GM12875 (cell line): ENCODE data around the gene PTGFR.

Experiments used
- H3K4me3 ChIP-seq: one replicate; pipeline ENCODE4 v1.5.1; 2011; ENCODE audit warnings: low read depth, low read length, control low read depth
- CTCF ChIP-seq: IDR thresholded peaks from 2 replicates; pipeline ENCODE4 v1.5.1; 2011; ENCODE audit warnings: low read depth, mild to moderate bottlenecking, control low read depth, inconsistent platforms, low read length, moderate library complexity, borderline replicate concordance; ENCODE audit not compliant: insufficient read depth

PTGFR gene

GRCh38 chr1:78492386-78492950 is 1.7 kb downstream of the PTGFR start:
- no peak for TF ChIP-seq CTCF
- H3K4me3 ChIP-seq: no peak overlapping the region

GRCh38 chr1:78493451-78493850 is 2.7 kb downstream of the PTGFR start:
- TF ChIP-seq CTCF: no peak
- no peak overlapping the region for H3K4me3 ChIP-seq

GRCh38 chr1:78497201-78497600 is 6.4 kb downstream of the PTGFR start:
- TF ChIP-seq CTCF: no peak

GRCh38 chr1:78500529-78500928 is 9.8 kb downstream of the PTGFR start:
- TF ChIP-seq CTCF: no peak
- H3K4me3 ChIP-seq: no peak overlapping the region

More at GRCh38 chr1:78497201-78497600, 6.4 kb downstream of the PTGFR start:
- no peak overlapping the region for H3K4me3 ChIP-seq

GRCh38 chr1:78501203-78501602 is 10.4 kb downstream of the PTGFR start:
- TF ChIP-seq CTCF: no peak
- H3K4me3 ChIP-seq: no peak overlapping the region

GRCh38 chr1:78511334-78511733 is 20.6 kb downstream of the PTGFR start:
- H3K4me3 ChIP-seq: no peak overlapping the region
- no peak for TF ChIP-seq CTCF

- no peak overlapping the region for H3K4me3 ChIP-seq
- TF ChIP-seq CTCF: no peak
Measured at GRCh38 chr1:78516716-78517115, 25.9 kb downstream of the PTGFR start.
